NCI-H2196 (cell line): ENCODE results near the gene NPIPB8.
"Not testable (repeated sequence)": the region's sequence is repeated elsewhere in the genome, so short reads cannot be mapped to it uniquely, and the experiment has no call there.

Source experiments
- DNase-seq: peaks from one replicate; lab custom pipeline; 2025; ENCODE audit not compliant: unreplicated experiment; lab: John Stamatoyannopoulos, UW

Gene NPIPB8

GRCh38 chr16:28623172-28623711 lies 14.6 kb upstream of the NPIPB8 start:
- DNase-seq: peak; percentile 87

GRCh38 chr16:28630905-28631304 lies 7.0 kb upstream of the NPIPB8 start:
- DNase-seq: not testable (repeated sequence)

GRCh38 chr16:28636093-28636823 lies 1.6 kb upstream of the NPIPB8 start:
- not testable (repeated sequence) for DNase-seq

GRCh38 chr16:28638359-28638758 lies 494 bp downstream of the NPIPB8 start:
- not testable (repeated sequence) for DNase-seq

DNA sequence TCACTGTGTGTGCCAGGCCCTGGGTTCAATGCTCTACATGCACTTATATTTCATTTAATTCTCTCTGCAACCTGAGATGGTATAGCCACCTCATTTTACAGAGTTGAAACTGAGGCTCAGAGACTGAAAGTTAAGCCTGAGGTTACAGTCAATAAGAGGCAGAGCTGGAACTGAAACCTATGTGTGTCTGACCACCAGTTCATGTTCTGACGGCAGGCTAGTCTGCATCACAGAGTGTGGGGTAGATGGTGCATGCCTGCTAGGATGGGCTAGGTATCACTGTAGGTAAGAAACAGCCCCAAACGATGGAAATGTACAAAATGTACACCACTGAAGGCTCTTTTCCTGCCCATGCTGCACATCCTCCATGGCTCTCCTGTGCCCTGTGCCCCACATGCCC lies 2.1 kb downstream of the NPIPB8 start:
- not testable (repeated sequence) for DNase-seq

- DNase-seq: not testable (repeated sequence)
Measured at GRCh38 chr16:28666264-28666663, 28.4 kb downstream of the NPIPB8 start.

- DNase-seq: not testable (repeated sequence)
Measured at GRCh38 chr16:28667480-28667879, 29.6 kb downstream of the NPIPB8 start.

DNA sequence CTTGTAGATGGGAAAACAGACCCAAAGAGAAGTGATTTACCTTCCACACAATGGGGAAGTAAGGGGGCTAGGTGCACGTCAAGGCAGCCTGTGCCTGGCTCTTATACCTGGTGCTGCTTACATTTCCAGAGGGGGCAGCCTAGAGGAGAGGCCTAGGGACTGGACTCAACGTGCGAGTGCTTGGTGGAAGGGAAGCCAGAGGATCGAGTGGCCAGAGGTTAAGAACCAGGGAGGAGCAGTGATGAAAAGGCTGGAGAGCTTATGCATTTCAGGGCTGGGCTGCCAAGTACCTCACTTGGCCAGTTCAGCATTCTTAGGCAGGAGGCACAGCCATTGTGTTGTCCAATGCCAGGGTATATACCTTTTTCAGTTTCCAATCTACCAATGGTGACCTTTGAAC lies 30.3 kb downstream of the NPIPB8 start:
- not testable (repeated sequence) for DNase-seq

GRCh38 chr16:28688327-28688952 lies 50.6 kb downstream of the NPIPB8 start:
- not testable (repeated sequence) for DNase-seq

DNA sequence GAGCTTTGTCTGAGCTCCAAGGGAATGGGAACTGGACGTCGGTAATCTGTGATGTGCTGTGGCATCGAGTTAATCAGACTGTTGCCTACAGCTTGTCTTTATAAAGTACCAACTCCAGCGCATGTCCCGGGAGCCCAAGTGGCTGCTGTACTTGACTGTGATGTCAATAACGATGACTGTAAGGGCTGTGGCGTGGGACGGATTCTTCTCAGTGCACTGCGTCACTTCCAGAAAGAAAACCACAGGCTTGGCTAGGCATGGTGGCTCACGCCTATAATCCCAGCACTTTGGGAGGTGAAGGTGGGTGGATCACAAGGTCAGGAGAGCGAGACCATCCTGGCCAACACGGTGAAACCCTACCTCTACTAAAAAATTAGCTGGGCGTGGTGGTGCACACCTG lies 51.6 kb downstream of the NPIPB8 start:
- not testable (repeated sequence) for DNase-seq

DNA sequence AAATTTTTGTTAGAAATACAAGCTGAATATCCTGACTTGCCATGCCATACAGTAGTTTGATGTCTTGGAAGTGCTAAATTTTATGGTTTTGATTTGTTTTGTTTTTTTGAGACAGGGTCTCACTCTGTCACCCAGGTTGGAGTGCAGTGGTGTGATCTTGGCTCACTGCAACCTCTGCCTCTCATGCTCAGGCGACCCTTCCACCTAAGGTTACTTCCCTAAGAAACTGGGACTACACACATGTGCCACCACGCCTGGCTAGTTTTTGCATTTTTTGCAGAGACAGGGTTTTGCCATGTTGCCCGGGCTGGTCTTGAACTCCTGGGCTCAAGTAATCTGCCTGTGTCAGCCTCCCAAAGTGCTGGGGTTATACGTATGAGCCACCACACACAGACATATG lies 53.9 kb downstream of the NPIPB8 start:
- DNase-seq: not testable (repeated sequence)

- not testable (repeated sequence) for DNase-seq
Measured at GRCh38 chr16:28693257-28693950, 55.5 kb downstream of the NPIPB8 start.

- DNase-seq: not testable (repeated sequence)
Measured at GRCh38 chr16:28699792-28700191, 61.9 kb downstream of the NPIPB8 start.

DNA sequence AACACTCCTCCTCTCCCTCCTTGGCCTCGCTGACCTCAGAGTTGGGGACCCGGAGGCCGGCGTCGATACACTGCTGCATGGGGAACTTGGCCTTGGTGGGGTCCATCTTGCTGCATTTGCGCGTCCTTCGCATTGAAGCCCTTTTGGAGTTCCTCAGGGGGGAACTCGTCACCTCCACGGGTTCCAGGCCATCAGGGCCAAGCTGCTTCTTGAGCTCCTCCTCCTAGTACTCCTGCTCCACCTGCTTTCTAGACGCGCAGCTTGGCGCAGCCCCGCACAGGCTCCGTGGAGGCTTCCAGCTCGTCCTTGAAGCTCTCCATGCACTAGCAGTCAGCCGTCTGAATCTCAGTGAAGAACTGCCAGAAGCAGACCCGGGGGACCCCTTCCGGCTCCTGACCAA lies 62.5 kb downstream of the NPIPB8 start:
- DNase-seq: not testable (repeated sequence)

DNA sequence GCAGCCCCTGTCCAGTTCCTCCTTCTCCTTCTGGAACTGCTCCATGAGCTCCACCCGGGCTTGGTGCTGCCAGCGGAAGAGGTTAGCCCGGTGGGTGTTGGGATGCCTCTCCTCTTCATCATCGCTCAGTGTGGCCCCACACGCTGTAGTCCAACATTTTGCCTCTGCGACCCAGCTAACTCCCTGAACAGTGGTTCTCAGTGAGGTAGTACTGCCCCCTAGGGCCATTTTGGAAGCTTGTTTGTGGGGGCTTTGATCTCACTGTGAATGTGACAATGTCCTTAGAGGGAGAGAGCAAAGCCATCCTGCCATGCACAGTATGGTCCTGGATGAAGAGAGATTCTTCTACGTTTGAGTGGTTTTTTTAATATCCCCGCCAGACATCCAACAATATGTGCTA lies 63.5 kb downstream of the NPIPB8 start:
- DNase-seq: not testable (repeated sequence)

DNA sequence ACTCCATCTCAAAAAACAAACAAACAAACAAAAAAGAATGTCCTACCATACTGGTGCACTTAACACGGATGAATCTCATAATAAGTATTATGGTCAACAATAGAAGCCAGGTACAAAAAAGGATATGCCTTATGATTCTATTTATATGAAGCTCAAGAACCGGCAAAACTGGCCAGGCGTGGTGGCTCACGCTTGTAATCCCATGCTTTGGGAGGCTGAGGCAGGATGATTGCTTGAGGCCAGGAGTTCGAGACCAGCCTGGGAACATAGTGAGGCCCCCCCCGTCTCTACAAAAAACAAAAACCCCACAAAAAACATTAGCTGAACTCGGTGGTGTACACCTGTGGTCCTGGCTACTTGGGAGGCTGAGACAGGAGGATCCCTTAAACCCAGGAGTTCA lies 66.4 kb downstream of the NPIPB8 start:
- not testable (repeated sequence) for DNase-seq
